Neural crest cell (in vitro differentiated cells): Measurements from ENCODE around the gene BMP7. TPM values are rescaled to one million over a fixed set of nuclear protein-coding genes. Genes with fewer than 3 reads are reported as not detected.
A peak's percentile ranks its signal among the peaks of the same experiment; 100 is the strongest.

Experiments used
- DNase-seq: peaks from one replicate; pipeline ENCODE4 v3.0.0; 2021; ENCODE audit warnings: low read depth, mixed read lengths, low spot score
- H3K27ac Mint-ChIP-seq: one replicate; pipeline ENCODE4 v1.8.0; 2021; ENCODE audit warnings: mild to moderate bottlenecking, mixed read lengths; ENCODE audit not compliant: unreplicated experiment
- H3K27me3 Mint-ChIP-seq: 2 replicates; pipeline ENCODE4 v1.8.0; 2021; ENCODE audit warnings: low read depth, mild to moderate bottlenecking, mixed read lengths
- H3K36me3 Mint-ChIP-seq: 2 replicates; pipeline ENCODE4 v1.8.0; 2021; ENCODE audit warnings: low read depth, mild to moderate bottlenecking, mixed read lengths
- H3K4me1 Mint-ChIP-seq: 2 replicates; pipeline ENCODE4 v1.8.0; 2021; ENCODE audit warnings: mixed read lengths
- H3K4me3 Mint-ChIP-seq: one replicate; pipeline ENCODE4 v1.8.0; 2021; ENCODE audit warnings: mild to moderate bottlenecking, mixed read lengths
- H3K9me3 Mint-ChIP-seq: 2 replicates; pipeline ENCODE4 v1.8.0; 2021; ENCODE audit warnings: mixed read lengths
- total RNA-seq: library from RNA; stranded (reverse); gene quantifications from 2 replicates; pipeline ENCODE4 v1.2.1, GENCODE V29; 2021
- TF ChIP-seq, protein P1 (sequence below): fragments of 200-600 bp; sonication (generic); conservative IDR thresholded peaks from 2 replicates; pipeline ENCODE4 v1.5.0; 2021; ENCODE audit warnings: antibody characterized with exemption, mild to moderate bottlenecking

BMP7 gene
- total RNA-seq, 1 donor from 2014 or later: 13.8 TPM

DNA sequence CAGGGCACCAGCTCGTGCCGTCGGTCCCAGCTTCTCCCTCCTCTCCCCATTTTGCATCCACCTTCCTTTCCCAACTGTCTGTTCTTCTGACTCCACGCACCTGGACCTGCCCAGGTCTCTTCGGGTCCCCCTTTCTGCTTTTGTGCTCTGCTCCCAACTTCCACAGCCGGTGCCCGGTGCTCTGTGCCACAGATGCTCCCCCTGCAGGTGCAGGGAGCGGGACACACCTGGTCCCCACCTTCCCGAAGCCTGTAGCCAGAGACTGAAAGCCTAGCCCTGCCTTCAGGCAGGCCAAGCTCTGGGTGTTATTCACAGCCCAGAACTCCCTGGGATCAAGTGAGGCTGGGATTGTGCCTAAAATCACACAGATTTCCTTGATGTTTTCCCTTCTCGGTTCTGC, 24.6 kb upstream of the BMP7 start:
- no peak for DNase-seq
- TF ChIP-seq, protein P1, sequence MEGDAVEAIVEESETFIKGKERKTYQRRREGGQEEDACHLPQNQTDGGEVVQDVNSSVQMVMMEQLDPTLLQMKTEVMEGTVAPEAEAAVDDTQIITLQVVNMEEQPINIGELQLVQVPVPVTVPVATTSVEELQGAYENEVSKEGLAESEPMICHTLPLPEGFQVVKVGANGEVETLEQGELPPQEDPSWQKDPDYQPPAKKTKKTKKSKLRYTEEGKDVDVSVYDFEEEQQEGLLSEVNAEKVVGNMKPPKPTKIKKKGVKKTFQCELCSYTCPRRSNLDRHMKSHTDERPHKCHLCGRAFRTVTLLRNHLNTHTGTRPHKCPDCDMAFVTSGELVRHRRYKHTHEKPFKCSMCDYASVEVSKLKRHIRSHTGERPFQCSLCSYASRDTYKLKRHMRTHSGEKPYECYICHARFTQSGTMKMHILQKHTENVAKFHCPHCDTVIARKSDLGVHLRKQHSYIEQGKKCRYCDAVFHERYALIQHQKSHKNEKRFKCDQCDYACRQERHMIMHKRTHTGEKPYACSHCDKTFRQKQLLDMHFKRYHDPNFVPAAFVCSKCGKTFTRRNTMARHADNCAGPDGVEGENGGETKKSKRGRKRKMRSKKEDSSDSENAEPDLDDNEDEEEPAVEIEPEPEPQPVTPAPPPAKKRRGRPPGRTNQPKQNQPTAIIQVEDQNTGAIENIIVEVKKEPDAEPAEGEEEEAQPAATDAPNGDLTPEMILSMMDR: no peak
- peaks cover 72% of the 10 kb centered on the region for H3K4me1 Mint-ChIP-seq
- no peaks in the 10 kb centered on the region for H3K36me3 Mint-ChIP-seq
- no peaks in the 10 kb centered on the region for H3K27me3 Mint-ChIP-seq
- no peak overlapping the region for H3K27ac Mint-ChIP-seq
- H3K4me3 Mint-ChIP-seq: no peak overlapping the region
- H3K9me3 Mint-ChIP-seq: no peaks in the 10 kb centered on the region

DNA sequence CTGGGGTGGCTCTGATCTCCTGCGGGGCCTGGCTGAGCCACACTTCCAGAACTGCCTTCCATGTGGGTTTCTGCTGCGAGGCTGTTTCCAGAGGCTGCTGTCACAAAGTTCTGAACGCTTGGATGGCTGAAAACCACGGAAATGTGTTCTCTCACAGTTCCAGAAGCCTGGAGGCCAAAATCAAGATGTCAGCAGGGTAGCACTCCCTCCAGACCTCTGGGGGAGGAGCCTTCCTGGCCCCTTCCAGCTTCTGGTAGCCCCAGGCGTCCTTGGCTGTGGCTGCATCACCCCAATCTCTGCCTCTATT, 23.7 kb upstream of the BMP7 start:
- H3K27ac Mint-ChIP-seq: peak overlapping the region; percentile 38
- peaks cover 73% of the 10 kb centered on the region for H3K4me1 Mint-ChIP-seq

DNA sequence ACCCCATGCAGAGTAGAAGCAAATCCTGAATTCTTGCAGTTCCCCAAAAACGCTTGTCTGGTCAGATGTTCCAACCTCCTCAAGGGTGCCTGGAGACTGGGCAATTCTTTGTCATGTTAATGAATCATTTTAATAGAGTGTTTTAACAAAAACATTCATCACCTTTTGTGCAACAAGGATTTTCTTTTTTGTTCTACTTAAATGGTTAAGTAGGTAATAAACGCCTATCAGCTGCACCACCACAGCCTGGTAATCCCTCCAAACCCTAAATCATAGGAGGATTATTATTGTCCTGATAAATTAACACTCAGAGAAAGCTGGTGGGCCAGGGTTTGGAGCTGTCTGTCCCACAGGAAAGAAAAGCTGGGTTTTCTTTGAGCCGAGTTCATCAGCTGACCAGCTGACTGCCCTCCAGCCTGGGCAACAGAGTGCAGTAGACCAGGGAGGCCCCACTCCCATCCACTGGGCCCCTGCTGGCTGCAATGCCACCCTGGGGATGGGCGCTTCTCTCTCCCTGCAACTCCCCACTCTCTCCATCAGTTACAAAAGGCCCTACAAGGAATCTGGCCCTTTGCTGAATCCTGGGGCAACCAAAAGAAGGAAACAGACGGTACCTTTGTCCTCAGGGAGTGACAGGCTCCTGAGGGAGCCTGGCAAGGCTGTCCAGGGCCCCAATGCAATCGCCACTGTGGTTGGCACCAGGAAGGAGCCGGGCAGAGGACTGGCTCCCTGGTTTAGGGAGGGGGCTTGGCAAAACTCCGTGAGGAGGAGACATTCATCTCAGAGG, 23.1 kb upstream of the BMP7 start:
- H3K27me3 Mint-ChIP-seq: no peaks in the 10 kb centered on the region
- H3K9me3 Mint-ChIP-seq: no peaks in the 10 kb centered on the region
- no peak for DNase-seq
- H3K4me1 Mint-ChIP-seq: peaks cover 69% of the 10 kb centered on the region
- TF ChIP-seq, protein P1: no peak
- no peak overlapping the region for H3K27ac Mint-ChIP-seq
- H3K36me3 Mint-ChIP-seq: no peaks in the 10 kb centered on the region
- no peak overlapping the region for H3K4me3 Mint-ChIP-seq

More for the DNA sequence above, 23.7 kb upstream of the BMP7 start:
- no peak for DNase-seq
- Mint-ChIP-seq H3K4me3 (no peak overlapping the region), H3K9me3 (no peaks in the 10 kb centered on the region), H3K36me3 (no peaks in the 10 kb centered on the region), H3K27me3 (no peaks in the 10 kb centered on the region)
- TF ChIP-seq, protein P1: no peak

DNA sequence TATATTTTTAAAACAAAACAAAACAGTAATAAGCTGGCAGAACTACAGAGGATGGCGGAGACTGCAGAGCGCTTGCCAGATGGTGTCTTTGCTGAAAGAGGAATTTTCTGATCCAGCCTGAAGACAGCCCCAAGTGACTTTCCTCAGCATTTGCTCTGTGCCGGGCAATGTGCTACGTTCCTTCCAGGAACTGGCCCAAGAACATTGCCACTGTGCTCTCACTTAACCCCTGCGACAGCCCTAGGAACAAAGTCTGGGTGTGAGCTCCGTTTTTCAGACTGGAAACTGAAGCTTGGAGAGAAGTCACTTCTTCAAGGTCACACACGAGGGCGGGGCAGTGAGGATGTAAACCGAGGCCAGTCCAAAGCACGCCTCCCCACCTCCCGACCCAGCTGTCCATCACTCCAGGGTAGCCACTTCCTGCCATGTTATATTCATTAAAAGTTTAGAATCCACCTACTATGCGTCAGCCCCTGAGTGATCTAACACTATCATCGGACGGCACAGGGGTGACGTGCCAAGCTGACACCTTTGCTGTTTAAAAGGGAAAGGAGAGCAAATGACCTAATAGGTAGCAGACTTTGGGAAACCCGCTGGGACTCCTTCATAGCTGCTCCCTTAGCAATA, 22.3 kb upstream of the BMP7 start:
- TF ChIP-seq, protein P1: no peak
- no peak overlapping the region for H3K4me3 Mint-ChIP-seq
- H3K9me3 Mint-ChIP-seq: no peaks in the 10 kb centered on the region
- no peaks in the 10 kb centered on the region for H3K27me3 Mint-ChIP-seq
- peak overlapping the region; percentile 21 for H3K27ac Mint-ChIP-seq
- H3K36me3 Mint-ChIP-seq: no peaks in the 10 kb centered on the region
- peaks cover 71% of the 10 kb centered on the region for H3K4me1 Mint-ChIP-seq
- DNase-seq: no peak

DNA sequence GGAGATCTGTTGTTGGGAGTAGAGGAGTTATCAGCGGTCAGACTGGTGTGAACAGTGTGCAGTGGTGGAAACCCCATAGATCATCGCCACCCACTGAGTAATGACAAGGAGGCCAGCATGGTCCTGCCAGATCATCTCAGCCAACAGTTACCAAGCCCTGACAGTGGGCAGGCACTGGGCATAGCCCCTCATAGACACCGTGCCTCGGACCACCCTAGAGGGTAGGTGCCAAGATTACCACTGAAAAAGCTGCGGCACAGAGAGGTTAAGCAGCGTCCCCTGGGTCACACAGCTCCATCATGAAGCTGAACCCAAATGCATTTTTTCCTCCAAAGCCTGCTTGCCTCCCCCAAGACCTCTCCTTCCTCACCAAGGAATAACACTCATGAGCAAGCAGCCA, 21.5 kb upstream of the BMP7 start:
- peak overlapping the region; percentile 77 for H3K4me3 Mint-ChIP-seq

More for the DNA sequence above, 21.5 kb upstream of the BMP7 start:
- TF ChIP-seq, protein P1: no peak
- DNase-seq: no peak
- no peaks in the 10 kb centered on the region for H3K27me3 Mint-ChIP-seq
- H3K4me1 Mint-ChIP-seq: peaks cover 71% of the 10 kb centered on the region
- no peak overlapping the region for H3K27ac Mint-ChIP-seq
- H3K36me3 Mint-ChIP-seq: no peaks in the 10 kb centered on the region
- no peaks in the 10 kb centered on the region for H3K9me3 Mint-ChIP-seq
